ENCODE data around the gene TMEM9. TPM values are rescaled to one million over a fixed set of nuclear protein-coding genes. Genes with fewer than 3 reads are reported as not detected.

TMEM9 gene
- total and polyA plus RNA-seq, 9 of the 15 experiments (the other 6 are each of a cell fraction or from before 2014, with no cell fraction given) = 30.4 to 107 (median 67.6) TPM

- peaks cover 0 to 6% of the 10 kb centered on the region in 2 experiments; a peak in 2 of 5 replicates for H3K4me1 ChIP-seq (replicated peaks in 1 of 2; ENCODE audit: control insufficient read depth in 2 of 2, insufficient read depth in 2 of 2, low read length in 2 of 2)
- intact Hi-C loops (cut with micrococcal nuclease) = no loop called here
Measured at GRCh38 chr1:201190005-201190404, 35.7 kb upstream of the TMEM9 start.

More at GRCh38 chr1:201190005-201190404, 35.7 kb upstream of the TMEM9 start:
- POLR2A ChIA-PET = interaction anchor here (0.9 kb wide), 1 partner anchor 19 kb away, joined by 5 read pairs; no protein-coding TSS in a partner anchor
- Histone ChIP-seq H3K9me3 (replicated peaks; ENCODE audit: control insufficient read depth, insufficient read depth, low read depth, low read length) (no peaks in the 10 kb centered on the region), H3K27ac (ENCODE audit: extremely low read depth, low read depth, low read length) (no peak overlapping the region), H3K9ac (ENCODE audit: insufficient read depth in 1 of 2, low read depth in 2 of 2, low read length in 2 of 2) (no peak overlapping the region), H3K36me3 (ENCODE audit: control insufficient read depth, insufficient read depth, low read length) (no peaks in the 10 kb centered on the region), H3K79me2 (ENCODE audit: control insufficient read depth, insufficient read depth, low read length) (no peaks in the 10 kb centered on the region), H4K20me1 (replicated peaks; ENCODE audit: control insufficient read depth, insufficient read depth, low read length) (0 out of 2 replicates have a peak, but pooled peaks cover 4% of the 10 kb centered on the region), H3K27me3 (ENCODE audit: control insufficient read depth in 2 of 2, insufficient read depth in 2 of 2, low read length in 2 of 2) (peaks cover 37 to 79% of the 10 kb centered on the region in 2 experiments), H3K4me2 (ENCODE audit: insufficient read depth, low read length) (no peak overlapping the region), H2AFZ (ENCODE audit: low read depth, low read length) (no peak overlapping the region), H3K9me1 (ENCODE audit: control insufficient read depth, insufficient read depth, low read length) (no peaks in the 10 kb centered on the region), H3K4me3 (no peak overlapping the region)
- WGBS (ENCODE audit: insufficient coverage, low coverage, missing lambda C conversion rate) = 0% methylated on average over 6 of the region's 6 CpGs
- BruUV-seq (replicated peaks) = no TSS peak
- DNase-seq (ENCODE audit: extremely low read depth in 1 of 4, low spot score in 3 of 4) (no peak), FAIRE-seq (no peak), ATAC-seq (no peak)
- in situ Hi-C loops (cut with MboI) = no loop called here
- no peak for TF ChIP-seq HLTF (IDR thresholded peaks at IDR 0.05)
- peak; percentile 29; the same call in 1 of the 2 replicates for TF ChIP-seq USF1 (CRISPR knock-in tag; IDR thresholded peaks at IDR 0.05)
- TF ChIP-seq MNT (conservative IDR thresholded peaks at IDR 0.05) = no peak
- TF ChIP-seq HMG20B (CRISPR knock-in tag; IDR thresholded peaks at IDR 0.05) = no peak
- no peak for TF ChIP-seq NR2C1 (IDR thresholded peaks at IDR 0.05)
- no peak for TF ChIP-seq NR2C1 (tag; IDR thresholded peaks at IDR 0.05)
- CTCF ChIA-PET (ENCODE audit: low intra/inter-chr PET ratio) = no interaction called here

All from K562 (cell line).